Measurements from ENCODE around the gene PSTPIP1. TPM values are rescaled to one million over a fixed set of nuclear protein-coding genes. Genes with fewer than 3 reads are reported as not detected.

PSTPIP1 gene
- total RNA-seq, 1 experiment from 2014 or later: 0.76 TPM

DNA sequence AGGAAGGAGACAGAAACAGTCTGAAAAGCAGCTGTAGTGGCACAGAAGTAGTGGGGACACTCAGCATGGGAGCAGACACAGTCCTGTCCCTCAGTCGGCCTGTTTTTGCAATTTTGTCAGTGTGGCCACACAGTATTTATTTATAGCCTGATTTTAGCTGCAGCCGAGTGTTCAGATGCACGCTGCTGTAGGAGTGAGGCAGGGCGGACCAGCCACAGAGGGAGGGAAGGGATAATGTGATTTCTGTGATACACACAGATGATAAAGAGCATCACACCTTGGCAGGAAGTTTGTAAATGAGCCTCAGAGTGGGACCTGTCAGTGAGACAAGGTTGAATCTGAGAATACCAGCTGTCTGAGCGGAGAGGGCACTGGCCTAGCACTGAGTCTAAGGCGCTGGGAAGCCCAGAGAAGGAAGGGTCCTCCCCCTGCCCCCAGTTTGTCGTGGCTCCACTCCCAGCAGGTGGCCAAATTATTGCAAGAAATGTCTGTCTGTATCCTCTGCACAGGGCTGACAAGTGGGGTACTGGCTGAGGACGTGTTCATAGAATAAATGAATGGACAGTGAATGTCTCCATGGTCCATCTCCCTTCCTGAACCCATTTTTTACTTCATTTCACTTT, 3.8 kb downstream of the PSTPIP1 start:
- DNase-seq (ENCODE audit: low spot score): no peak

DNA sequence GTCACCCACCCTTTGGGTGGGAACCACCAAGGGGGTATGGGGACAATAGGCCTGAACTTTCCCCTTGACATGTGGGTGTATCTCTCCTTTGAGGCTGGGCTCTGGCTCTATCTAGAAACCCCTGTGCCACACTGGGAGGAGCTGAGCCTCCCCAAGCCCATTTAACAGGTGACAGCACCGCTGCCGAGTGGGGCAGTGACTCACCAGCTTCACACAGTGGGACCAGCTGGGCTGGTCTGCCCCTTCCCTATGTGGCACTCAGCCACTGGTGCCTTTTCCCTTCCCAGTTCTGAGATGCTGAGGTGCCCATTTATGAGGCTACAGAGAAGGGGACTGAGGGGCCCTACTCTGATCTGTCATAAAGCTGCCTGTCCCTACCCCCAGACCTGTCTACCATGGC, 5.1 kb downstream of the PSTPIP1 start:
- no peak for DNase-seq (ENCODE audit: low spot score)

DNA sequence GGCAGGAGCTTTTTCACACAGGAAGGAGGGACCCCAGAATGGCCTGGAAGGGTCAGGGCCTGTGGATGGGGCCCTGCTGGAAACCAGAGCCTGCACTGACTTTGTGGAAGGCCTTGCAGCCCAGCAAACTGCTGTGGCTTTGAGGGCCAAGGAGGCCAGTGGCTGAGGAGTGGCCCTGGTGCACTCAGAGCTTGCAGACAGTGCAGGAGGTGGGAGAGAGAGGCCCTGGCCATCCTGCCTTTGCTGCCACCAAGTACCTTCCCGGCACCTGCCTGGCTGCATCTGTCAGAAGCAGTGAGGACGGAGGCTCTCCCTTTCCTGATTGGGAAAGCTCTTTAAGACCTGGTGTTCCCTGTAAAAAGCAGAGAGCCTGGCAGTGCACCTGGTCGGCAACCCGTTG, 6.4 kb downstream of the PSTPIP1 start:
- DNase-seq (ENCODE audit: low spot score): no peak

DNA sequence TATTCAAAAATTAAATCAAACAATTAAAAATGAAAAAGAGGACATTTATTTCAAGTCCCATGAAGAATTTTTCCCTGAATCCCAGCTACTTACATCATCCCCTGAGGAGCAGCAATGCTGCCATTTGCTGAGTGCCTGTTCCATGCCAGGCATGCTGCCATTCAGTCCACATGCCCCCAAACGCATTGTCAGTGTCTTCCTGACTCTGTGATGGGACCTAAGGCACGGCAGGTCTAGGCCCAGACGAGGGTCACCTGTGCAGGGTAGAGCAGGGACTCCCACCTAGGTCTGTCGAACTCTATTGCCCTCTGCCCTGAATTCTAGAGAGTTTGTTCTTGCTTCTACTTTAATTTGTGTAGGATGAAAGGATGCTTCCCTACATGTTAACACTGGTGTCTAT, 7.0 kb downstream of the PSTPIP1 start:
- DNase-seq (ENCODE audit: low spot score): no peak

DNA sequence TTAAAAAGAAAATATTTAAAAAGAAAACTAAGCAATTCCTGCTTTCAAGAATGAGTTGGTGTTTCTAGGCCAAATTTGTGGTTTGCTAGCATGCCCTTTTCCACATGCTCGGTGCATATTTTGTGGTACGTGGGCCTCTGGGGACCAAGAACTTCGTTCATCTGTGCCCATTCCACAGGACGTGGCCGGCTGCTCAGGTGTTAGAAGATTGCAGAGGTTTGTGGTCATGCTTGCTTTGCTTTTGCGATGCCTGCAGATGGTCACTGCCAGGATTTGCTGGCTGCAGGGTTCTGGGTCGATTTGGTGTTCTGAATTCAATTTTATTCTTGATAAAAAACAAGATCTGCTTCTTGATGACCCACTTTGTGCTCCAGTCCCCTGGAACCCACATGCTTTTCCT, 7.5 kb downstream of the PSTPIP1 start:
- DNase-seq (ENCODE audit: low spot score): no peak

DNA sequence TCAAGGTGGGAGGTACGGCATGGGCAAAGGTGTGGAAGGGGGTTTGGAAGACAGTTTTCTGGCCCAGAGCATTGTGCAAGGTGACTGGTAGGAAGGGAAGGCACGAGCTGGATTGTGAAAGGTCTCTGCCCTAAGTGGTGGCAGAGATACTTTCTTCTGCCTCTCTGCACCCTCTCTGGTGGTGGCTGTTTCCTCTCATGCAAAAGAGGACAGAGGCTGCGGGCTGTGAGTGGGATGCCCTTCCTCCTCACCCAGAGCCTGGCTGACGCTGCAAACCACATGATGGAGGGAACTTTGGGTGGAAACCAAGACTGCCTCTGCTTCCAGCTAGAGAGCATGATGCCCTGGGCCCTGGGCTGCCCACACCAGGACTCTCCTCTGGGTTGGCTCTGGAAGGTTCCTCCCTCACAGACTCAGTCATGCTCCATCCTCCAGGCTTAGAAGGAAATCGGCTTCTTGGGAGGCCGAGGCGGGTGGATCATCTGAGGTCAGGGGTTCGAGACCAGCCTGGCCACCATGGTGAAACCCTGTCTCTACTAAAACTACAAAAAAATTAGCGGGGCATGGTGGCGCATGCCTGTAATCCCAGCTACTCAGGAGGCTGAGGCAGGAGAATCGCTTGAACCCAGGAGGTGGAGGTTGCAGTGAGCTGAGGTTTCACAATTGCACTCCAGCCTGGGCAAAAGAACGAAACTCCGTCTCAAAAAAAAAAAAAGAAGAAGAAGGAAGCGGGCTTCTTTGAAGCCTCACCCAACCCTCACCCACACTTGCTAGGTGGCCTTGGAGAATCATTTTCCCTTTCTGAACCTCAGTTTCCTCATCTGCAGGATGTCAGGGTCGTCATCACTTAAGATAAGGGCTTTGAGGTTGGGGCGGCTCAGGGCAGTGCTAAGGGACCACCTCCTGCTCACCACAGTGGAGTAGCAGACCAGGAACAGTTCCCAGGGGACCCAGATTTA, 8.3 kb downstream of the PSTPIP1 start:
- DNase-seq (ENCODE audit: low spot score): no peak

DNA sequence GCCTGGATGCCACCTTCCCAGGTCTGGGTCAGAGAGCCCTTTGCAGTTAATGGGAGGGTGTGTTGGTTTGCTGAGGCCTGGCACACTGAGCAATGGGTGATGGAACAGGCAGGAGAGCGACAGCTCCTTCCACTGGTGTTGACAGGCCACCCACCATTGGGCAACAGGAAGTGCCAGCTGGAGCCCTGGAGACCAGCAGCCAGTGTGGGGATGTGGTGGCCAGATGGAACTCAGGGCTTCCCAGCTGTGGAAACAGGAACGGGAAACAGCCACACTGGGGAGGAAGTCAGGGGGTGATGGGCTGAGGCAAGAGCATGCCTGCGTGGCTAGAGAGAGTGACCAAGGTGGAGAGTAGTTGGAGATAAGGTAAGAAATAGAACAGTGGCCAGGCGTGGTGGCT, 9.3 kb downstream of the PSTPIP1 start:
- no peak for DNase-seq (ENCODE audit: low spot score)

DNA sequence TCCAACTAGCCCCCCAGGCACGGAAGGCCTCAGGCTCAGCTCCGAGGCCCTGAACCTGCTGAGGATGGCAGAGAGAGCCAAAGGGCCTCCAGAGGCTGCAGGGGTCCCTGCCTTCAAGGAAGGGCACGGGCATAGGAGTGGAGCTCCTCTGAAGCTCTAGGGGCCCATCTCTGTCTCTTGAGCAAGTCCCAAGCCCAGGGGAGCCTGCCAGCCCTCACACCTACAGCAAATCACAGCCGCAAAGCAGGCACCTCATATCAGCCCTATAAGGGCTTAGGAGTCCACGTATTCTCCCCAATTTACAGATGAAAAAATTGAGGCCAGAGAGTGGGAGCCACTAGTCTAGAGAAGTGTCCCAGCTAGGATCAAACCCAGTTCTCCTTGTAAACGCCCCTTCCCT, 14.2 kb downstream of the PSTPIP1 start:
- no peak for DNase-seq (ENCODE audit: low spot score)

DNA sequence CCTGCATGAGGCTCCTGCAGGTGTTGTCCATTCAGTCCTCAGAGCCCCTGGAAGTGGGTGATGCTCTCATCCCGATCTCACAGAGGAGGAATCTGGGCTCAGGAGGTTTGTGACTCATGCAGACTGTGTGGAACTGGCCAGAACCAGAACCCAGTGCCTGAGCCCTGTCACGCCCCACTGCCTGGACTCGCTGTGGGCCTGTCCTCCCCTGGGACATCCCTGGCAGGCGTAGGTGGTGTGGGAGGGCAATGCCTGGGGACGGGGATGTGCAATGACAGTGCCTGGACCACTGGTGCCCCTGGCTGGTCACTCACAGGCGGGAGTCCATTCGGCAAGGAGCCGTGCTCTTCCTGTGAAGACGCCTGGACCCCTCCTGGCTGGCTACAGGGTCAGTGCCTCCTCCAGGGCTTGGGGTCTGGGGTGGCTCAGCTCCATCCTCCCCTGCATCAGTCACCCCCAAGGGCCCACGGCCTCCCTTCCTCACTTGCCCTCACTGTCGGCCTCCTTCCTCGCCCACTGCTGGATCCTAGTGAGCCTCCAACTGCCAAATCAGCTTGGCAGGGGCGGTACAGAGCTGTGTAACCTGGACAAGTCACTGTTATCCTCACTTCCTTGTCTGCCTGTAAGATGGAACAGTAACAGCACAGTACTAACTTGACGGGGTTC, 14.9 kb downstream of the PSTPIP1 start:
- DNase-seq (ENCODE audit: low spot score): no peak

DNA sequence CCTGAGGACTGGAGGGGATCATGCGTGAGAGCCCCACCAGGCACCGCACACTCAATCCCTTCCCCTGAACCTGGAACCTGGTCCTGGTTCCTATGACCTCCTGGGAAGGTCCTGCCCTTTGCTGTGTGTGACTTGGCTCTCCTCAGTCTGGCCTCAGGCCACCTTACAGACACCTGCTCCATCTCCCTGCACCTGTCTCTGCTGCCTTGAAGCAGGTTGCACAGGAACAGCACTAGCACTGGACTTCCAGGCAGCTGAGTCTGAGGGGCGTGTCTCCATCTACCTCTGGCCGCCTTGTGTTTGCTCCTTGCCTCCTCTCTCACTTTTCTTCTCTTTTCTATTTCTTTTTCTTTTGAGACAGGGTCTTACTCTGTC, 15.4 kb downstream of the PSTPIP1 start:
- no peak for DNase-seq (ENCODE audit: low spot score)

DNA sequence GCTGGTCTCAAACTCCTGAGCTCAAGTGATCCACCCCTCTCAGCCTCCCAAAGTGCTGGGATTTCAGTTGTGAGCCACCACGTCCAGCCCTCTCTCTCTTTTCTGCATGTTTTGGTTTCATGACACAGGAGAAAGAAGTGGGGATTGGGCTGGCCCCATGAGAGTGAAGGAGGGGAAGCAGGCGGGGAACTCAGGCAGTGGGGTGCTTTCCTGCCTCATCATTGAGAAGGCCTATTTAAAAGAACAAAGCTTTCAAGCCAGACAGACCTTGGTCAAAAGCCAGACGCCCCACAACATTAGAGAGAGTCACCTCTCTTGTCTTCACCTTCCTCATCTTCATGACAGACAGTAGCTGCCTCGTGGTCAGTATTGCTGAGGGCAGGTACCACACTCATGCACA, 15.9 kb downstream of the PSTPIP1 start:
- no peak for DNase-seq (ENCODE audit: low spot score)

DNA sequence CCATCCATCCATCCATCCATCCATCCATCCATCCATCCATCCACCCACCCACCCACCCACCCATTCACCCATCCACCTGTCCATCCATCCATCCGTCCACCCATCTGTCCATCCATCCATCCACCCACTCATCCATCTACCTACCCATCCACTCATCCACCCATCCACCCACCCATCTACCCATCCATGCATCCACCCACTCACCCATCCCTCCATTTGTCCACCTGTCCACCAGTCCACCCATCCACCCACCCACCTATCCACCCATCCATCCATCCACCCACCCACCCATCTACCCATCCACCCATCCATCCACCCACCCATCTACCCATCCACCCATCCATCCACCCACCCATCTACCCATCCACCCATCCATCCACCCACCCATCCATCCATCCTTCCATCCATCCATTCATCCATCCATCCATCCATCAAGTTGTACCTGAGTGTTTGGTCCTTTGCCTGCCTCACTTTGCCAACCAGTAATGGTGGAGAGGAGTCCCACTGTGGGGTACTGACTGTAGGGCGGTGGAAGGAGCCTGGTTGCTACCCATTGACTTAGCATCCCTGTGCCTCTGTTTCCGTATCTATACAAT, 17.3 kb downstream of the PSTPIP1 start:
- no peak for DNase-seq (ENCODE audit: low spot score)

DNA sequence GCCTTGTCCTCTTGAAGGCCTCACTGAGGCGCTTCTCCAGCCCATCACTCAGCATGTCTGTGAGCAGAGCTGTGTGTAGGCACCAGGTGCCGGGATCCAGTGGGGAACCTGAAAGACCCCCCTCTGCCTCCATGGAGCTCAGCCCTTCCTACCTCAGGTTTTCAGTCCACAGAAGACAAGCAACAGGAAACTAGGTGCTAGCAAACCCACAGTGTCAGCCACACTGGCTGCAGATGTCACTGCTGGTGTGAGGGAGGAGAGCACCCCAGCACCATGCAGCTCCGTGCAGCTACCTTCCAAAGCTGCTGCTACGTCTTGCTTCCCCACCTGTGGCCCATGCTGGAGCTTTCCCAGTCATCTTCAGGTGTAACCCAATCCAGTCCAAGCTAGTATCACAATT, 17.9 kb downstream of the PSTPIP1 start:
- no peak for DNase-seq (ENCODE audit: low spot score)

DNA sequence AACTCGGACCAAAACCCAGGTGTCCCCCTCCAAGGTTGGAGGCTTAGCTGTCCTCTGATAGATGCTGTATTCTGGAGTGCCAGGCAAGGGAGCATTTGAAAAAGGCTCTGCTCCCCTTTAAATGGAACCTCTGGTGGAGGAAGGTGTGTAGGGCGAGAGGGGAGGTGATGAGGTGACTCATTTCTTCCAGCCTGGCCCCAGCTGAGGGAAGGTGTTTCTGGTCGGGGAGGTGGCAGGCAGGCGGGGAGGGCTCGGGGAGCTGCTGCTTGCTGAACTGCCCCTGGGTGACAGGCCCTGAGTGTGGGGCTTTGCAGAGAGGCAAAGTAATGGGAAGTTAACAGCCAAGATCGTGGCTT, 18.8 kb downstream of the PSTPIP1 start:
- DNase-seq (ENCODE audit: low spot score): no peak

DNA sequence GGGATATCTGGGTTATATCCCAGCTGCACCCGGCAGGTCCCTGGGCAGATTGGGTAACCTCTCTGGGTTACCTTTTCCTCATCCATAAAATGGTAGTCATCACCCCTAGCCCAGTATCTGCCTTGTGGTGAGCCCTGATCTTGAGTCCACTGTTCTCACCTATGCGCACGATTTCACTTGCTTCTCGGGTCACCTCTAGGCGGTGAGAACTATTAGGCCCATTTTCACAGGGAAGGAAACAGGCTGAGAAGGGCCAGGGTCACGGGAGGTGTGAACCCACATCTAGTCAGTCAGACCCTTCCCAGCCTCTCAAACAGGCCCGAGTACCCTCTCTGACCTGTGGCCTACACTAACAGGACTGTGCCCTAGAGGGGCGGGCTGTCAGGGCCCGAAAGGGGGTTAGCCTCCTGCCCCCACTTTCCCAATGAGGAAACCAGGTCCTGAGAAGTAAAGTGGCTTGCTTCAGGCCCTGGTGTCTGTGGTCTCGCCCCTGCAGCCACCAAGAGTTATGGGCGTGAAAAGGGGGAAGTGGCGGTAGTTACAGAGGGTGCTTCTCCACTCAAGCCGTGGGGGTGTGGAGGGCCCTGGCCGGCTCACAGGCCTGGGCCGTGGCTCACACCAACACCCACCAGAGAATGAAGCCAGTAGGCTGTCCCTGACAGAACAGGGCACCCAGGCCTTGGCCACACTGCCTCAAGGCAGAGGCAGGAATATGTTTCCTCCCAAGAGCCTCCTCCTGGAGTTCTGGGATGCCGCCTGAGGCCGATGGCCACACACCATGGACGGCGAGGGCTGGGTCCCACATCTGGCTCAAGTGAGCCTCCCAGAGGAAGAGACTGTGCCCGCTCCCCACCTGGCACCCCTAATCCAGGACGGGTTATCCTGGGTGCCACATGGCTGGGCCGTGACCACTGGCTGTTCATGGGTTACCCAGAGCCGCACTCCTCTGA, 19.5 kb downstream of the PSTPIP1 start:
- no peak for DNase-seq (ENCODE audit: low spot score)

DNA sequence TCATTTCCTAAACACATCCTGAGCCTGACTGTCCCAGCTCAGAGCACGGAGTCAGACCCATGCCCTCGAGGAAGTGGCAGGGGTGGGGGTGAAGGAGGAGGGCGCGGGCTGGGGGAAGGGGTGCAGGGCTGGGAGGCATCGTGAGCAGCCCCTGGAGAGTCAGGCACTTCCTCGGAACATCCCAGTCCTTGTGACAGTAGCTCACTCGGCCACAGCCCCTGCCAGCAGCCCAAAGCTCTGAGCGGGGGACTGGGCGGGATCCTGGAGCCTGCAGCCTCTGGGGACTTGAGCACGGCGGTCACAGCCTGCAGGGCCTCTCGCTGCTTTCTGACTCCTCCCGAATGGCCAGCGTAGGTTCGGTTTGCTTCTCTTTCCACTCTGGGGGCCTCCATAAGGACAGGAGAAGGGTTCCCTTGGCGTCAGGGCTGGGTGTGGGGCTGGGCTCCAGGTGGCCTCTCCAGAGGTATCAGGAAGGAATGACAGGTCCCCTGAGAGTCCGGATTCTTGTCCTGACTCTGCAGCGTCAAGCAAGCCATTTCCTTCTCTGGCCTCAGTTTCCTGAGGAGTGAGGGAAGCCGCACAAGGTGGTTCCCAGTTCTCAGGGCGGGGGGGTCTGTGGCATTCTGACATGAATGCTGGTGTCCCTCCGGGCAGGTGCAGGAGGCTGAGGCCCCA, 20.9 kb downstream of the PSTPIP1 start:
- DNase-seq (ENCODE audit: low spot score): no peak

DNA sequence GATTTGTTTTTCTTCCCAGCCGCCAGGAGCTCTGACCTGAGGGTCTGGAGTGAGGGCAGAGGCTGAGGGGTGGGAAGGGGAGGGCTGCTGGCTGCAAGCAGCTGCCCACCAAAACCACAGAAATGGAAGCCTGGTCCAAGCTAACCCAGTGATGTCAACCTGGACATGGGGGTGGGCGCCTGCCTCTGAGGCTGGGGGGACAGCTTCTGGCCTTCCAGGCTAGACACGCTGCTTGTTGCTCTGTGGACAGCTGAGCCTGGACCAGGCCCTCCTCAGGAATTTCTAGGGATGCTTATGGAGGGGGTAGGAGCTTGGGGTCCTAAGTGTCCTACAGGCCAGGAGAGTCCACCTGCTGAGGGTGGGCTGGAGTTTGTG, 21.4 kb downstream of the PSTPIP1 start:
- DNase-seq (ENCODE audit: low spot score): no peak

DNA sequence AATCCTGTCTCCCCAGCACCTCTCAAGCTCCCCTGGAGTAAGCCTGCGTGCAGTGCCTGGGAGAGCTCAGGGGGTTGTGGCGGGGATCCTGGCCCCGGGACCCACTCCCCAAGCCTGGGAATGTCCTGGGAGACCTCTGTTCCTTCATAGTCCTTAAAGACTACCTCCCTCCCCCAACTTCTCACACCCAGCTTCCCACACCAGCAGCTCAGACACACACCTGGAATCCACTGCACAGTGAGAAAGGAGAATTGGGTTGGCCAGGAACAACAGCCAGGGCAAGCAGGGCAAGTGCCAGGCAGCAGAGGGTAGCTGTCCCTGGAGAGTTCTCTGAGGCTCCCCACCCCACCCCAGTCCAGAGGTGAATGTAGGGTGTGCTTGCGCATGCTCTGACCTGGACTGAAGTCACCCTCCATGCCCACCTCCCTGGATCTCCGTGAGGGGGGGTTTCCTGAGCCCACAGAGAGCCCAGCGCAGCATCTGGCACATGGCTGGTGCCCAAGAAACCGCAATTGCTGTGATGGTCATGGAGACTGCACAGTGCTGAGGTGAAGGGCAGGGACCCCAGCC, 22.2 kb downstream of the PSTPIP1 start:
- no peak for DNase-seq (ENCODE audit: low spot score)

DNA sequence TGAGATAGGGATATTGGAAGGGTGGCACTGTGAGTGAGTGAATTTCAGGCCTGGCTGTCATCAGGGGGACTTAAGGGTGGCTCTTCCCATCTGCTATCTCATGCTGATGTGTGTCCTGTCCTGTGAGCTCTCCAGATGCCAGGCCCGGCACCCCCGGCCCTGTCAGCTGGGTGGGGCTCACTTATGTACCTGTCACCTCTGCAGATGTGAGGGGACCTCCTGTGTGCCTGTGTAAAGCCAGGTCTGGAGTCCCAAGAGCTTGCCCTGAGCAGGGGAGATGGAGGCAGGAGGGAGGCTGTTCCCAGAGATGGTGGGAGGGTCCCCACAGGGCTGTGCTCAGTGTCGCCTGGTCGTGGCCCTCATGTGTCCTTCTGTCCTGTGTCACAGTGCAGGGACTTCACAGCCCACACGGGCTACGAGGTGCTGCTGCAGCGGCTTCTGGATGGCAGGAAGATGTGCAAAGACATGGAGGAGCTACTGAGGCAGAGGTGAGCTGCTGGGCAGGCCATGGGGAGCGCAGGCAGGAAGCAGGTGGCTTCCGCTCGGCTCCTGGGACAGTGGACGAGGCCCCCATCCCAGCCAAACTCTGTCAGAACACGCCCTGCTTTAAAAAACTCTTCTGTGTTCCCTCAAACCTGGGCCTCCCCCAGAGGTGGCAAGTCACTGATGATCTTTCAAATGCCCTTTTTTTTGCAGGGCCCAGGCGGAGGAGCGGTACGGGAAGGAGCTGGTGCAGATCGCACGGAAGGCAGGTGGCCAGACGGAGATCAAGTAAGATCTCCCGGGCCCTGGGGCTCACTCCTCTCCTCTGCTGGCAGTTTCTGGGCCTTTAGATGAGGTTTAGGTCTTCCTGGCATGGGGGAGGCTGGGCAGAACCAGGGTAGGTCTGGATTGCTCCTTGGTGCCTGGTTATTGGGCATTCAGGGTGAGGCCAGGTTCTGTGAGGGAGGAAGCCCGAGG, 23.1 kb downstream of the PSTPIP1 start:
- no peak for DNase-seq (ENCODE audit: low spot score)
